CD4-positive, alpha-beta T cell treated with Interleukin-4 for 4 hours (primary cell): ENCODE data around the gene SETD1A.

Source experiments
- DNase-seq: peaks from one replicate; pipeline ENCODE4 v3.0.0-alpha.2; 2020

SETD1A gene

GRCh38 chr16:30983898-30984610, 26.5 kb downstream of the SETD1A start:
- no peak for DNase-seq

GRCh38 chr16:30984669-30985400, 27.3 kb downstream of the SETD1A start, which contains the start of gene HSD3B7:
Gene HSD3B7 (plus strand): TSS chr16:30985207. CDS start chr16:30985659, 452 bp downstream.
- peak; percentile 50 for DNase-seq

- no peak for DNase-seq
Observed at GRCh38 chr16:30985401-30986128, 28.0 kb downstream of the SETD1A start.

GRCh38 chr16:30986129-30986991, 28.8 kb downstream of the SETD1A start:
- no peak for DNase-seq

GRCh38 chr16:30987581-30988190, 30.1 kb downstream of the SETD1A start:
- no peak for DNase-seq

- no peak for DNase-seq
Observed at GRCh38 chr16:30989469-30990047, 32.0 kb downstream of the SETD1A start.

GRCh38 chr16:30990105-30990504, 32.6 kb downstream of the SETD1A start:
- no peak for DNase-seq

GRCh38 chr16:30991052-30991451, 33.5 kb downstream of the SETD1A start:
- DNase-seq, result no peak

GRCh38 chr16:30992276-30992780, 34.8 kb downstream of the SETD1A start:
- no peak for DNase-seq

GRCh38 chr16:30992931-30993816, 35.6 kb downstream of the SETD1A start:
- DNase-seq, result no peak

GRCh38 chr16:30995927-30996323, 38.4 kb downstream of the SETD1A start:
- no peak for DNase-seq

GRCh38 chr16:30996324-30996984, 38.9 kb downstream of the SETD1A start:
- no peak for DNase-seq

GRCh38 chr16:30996985-30997724, 39.6 kb downstream of the SETD1A start:
- DNase-seq, result peak; percentile 68

GRCh38 chr16:30997725-30998711, 40.5 kb downstream of the SETD1A start:
- DNase-seq, result no peak

GRCh38 chr16:30998852-30999761, 41.6 kb downstream of the SETD1A start:
- DNase-seq, result no peak

GRCh38 chr16:31000671-31001382, 43.3 kb downstream of the SETD1A start:
- no peak for DNase-seq
